Epidermal melanocyte (primary cell): ENCODE data around the gene FAM81A.

Source experiments
- DNase-seq: peaks from one replicate; pipeline ENCODE4 v3.0.0; 2011; ENCODE audit warnings: low spot score; ENCODE audit not compliant: insufficient read length

FAM81A gene

GRCh38 chr15:59539799-59540198 lies 101.8 kb downstream of the FAM81A start:
- DNase-seq: no peak

GRCh38 chr15:59540654-59541053 lies 102.7 kb downstream of the FAM81A start:
- no peak for DNase-seq

GRCh38 chr15:59541750-59542149 lies 103.8 kb downstream of the FAM81A start:
- no peak for DNase-seq

- no peak for DNase-seq
Measured at GRCh38 chr15:59543721-59544547, 105.9 kb downstream of the FAM81A start.

- no peak for DNase-seq
Measured at GRCh38 chr15:59545573-59545972, 107.6 kb downstream of the FAM81A start.

- no peak for DNase-seq
Measured at GRCh38 chr15:59548501-59549226, 110.7 kb downstream of the FAM81A start.

GRCh38 chr15:59549301-59550185 lies 111.6 kb downstream of the FAM81A start:
- no peak for DNase-seq

GRCh38 chr15:59550530-59550929 lies 112.5 kb downstream of the FAM81A start:
- DNase-seq: no peak

GRCh38 chr15:59550956-59551355 lies 113.0 kb downstream of the FAM81A start:
- no peak for DNase-seq

GRCh38 chr15:59553879-59554735 lies 116.1 kb downstream of the FAM81A start:
- DNase-seq: no peak

- no peak for DNase-seq
Measured at GRCh38 chr15:59555696-59556095, 117.7 kb downstream of the FAM81A start.

GRCh38 chr15:59556380-59556779 lies 118.4 kb downstream of the FAM81A start:
- no peak for DNase-seq

- no peak for DNase-seq
Measured at GRCh38 chr15:59557581-59557980, 119.6 kb downstream of the FAM81A start.

GRCh38 chr15:59558851-59559250 lies 120.9 kb downstream of the FAM81A start:
- DNase-seq: no peak

GRCh38 chr15:59561547-59561946 lies 123.6 kb downstream of the FAM81A start:
- DNase-seq: no peak

GRCh38 chr15:59562448-59563186 lies 124.6 kb downstream of the FAM81A start:
- no peak for DNase-seq

- no peak for DNase-seq
Measured at GRCh38 chr15:59565299-59565698, 127.3 kb downstream of the FAM81A start.

GRCh38 chr15:59567324-59567723 lies 129.3 kb downstream of the FAM81A start:
- no peak for DNase-seq

- DNase-seq: no peak
Measured at GRCh38 chr15:59569477-59569876, 131.5 kb downstream of the FAM81A start.

GRCh38 chr15:59570315-59570714 lies 132.3 kb downstream of the FAM81A start:
- DNase-seq: no peak
